SHP77 (cell line): ENCODE data around the gene NLGN1.

Source experiments
- DNase-seq, 2 experiments: peaks; one replicate each; lab custom pipeline; 2025; lab: John Stamatoyannopoulos, UW

NLGN1 gene

DNA sequence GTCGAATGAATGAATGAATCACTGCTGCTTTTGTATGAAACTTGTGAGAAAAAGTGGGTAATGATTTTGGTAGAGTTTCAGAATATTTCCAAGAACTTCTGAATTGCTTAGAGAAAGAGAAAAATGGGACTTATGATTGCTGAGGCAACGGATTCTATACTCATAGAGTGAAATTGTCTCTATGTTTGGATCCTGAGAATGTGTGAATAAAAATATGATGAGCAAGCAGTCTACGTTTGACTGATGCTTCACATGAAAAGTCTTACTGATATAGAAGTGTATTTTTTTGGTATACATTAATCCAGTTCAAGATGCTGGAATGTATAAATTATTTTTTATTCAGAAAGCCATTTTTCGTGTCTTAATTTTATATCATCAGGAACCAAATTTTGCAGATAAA is 441.1 kb downstream of the NLGN1 start:
- no peak for DNase-seq

DNA sequence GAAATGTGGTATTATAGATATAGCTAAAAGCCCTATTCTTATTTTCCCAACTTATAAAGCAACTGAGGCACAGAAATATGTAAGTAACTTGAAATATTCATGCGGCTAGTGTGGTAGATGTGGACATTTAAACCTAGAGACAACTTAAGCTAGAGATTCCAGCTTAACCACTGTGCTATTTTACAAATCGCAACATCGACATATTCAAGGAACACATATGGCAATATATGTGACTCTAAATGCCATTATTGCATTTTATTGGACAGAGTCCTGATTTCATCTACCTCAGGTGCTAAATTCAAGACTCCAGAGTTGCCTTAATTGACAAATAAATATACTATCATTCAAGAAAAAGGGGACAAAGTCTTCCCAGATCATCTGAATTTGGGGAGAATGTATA is 442.3 kb downstream of the NLGN1 start:
- no peak for DNase-seq

DNA sequence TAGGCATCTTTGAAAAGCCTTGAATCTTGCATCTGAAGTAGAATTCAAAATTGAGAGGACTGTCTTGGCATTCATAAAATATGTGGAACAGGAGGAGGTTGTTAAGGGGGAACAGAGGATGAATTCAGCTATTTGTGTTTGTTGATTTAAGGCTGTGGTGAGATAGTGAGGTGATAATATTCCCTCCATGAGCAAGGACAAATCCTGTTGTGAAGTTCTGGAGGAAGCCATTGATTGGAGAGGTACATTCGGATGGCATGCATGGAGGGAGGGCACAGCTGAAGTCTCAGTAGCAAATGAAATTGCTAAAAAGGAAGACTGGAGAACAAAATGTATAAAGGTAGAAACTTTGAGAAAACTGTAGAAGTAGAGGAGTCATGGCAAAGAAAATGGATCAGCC is 443.8 kb downstream of the NLGN1 start:
- no peak for DNase-seq

DNA sequence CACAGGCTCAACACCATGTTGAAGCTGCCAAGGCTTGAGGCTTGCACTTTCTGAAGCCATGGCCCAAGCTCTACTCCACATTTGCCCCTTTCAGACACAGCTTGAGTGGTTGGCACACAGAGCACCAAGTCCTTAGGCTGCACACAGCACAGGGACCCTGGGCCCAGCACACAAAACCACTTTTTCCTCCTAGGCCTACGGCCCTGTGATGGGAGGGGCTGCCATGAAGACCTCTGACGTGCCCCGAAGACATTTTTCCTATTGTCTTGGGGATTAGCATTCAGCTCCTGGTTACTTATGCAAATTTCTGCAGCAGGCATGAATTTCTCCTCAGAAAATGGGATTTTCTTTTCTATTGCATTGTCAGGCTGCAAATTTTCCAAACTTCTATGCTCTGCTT is 445.5 kb downstream of the NLGN1 start:
- no peak for DNase-seq

DNA sequence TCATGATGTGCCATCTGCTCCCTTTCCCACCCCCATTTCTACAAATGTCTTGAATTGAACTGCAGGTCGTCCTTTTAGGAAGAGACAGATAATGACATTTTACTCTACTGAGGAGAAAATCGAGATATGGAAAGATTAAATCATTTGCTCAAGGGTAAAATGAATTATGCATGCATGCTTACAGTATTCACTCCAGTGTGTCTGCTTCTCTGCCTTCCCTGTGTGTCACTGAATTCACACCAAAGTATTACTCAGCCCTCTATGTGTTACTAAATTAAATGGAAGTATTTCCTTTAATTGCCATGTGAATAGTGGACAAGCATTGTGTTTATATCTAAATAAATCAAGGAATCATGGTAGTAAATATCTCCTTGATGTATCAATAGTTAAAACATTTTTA is 449.0 kb downstream of the NLGN1 start:
- DNase-seq = no peak

DNA sequence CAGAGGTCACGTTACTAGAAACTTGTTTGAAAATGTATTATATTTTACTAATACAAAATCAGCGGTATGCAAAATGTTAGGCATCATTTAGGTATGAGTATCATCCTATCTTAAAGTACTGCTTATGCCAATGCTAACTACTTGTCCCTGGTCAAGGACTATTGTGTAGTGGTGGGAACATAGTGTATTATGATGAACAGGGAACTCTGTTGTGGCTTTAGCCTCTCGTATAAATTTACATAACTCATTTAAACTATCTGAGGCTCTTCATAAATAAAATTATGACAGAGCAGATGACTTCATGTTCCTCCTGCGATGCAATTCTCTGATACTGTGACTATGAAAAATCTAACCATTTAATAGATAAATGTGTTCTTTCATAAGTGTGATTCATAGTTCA is 451.9 kb downstream of the NLGN1 start:
- DNase-seq = no peak

DNA sequence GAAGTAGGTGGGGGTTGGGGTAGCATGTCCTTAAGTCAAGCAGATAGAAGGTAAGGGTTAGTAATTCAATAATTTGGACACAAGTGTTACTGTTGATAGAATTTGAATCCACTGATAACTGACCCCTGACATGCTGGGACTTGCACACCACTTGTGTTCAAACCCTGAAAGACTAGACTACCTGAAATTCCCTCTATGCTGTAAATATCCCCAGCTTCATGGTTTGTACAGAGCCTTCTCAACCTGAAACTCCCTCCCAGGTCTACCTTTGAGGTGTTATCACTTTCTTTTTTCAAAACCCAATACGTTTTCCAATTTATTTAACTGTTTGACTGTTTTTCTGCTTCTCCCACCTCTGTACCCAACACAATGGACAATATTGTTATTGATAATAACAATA is 459.6 kb downstream of the NLGN1 start:
- no peak for DNase-seq

DNA sequence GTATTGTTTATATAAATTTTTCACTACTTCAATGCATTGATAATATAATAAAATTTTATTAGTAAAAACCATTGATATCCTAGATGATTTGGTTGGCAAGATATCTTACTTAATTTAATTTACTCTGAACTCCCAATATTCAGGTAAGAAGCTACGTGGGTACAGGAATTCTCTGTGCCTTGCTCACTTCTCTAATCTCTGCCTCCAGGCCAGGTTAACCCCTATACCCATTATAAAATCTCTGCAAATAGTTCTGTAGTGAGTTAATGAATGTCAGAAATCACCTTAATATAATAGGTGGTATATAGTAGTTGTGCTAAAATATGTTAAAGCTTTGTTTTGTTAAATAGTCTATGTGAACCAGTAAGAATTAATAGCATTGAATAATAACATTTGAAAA is 465.2 kb downstream of the NLGN1 start:
- DNase-seq = no peak

DNA sequence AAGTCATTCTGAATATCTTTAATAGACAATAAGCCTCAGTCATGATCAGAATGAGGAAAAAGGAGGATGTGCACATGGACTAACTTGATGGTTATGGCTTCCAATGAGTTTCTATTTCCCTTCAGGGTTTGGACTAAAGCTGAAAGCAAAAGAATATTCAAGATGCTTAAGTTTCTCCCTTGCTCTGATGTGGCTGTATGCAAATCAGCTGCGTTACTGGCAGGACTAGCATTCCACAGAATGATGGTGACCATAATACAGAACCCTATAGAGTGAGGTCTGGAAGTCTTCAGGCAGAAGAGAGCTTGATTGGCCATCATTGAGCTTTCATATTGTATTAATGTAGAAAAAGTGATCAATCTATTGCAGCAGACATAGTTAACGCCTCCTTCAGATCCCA is 466.0 kb downstream of the NLGN1 start:
- no peak for DNase-seq

DNA sequence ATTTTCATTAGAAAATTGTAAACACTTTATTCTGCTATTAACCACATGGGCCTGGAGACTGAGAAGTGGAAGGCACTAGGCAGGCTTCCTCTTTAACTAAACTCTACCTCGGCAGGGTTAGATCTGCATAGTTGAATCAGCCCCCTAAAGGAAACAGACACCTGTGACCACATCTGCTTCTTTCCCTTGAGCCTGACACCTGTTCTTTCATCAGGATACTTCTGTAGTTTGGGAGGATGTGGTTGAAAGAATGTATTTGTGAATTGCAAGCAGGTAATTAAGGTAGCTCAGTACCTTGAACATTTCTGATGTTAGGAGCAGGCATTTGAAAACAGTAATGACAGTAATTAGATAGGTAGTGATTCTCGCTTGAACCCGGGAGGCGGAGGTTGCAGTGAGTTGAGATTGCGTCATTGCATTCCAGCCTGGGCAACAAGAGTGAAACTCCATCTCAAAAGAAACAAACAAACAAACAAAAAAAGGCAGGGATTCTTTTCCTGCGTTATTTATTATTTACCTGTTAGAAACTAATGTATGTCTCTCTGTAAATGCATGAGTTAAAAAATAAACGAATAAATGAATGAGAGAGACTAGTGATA is 468.5 kb downstream of the NLGN1 start:
- DNase-seq = no peak

DNA sequence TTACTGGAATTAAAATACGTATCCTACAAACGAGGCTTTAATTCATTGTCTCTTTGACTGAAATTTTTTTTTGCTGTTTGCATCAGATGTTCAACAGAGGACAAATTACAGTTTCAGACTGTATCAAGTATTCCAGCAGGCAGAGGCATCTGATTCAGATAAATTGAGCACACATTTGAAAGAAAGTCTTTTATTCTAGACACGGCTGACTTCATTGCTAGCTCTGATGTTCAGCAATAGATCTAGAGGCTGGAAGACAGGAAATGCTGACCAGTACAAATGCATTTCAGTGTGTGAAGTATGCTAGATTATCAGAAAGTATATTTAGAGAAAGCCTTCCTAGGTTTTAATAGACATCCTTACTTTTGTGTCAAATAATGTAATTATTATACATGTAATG is 472.2 kb downstream of the NLGN1 start:
- DNase-seq = no peak

DNA sequence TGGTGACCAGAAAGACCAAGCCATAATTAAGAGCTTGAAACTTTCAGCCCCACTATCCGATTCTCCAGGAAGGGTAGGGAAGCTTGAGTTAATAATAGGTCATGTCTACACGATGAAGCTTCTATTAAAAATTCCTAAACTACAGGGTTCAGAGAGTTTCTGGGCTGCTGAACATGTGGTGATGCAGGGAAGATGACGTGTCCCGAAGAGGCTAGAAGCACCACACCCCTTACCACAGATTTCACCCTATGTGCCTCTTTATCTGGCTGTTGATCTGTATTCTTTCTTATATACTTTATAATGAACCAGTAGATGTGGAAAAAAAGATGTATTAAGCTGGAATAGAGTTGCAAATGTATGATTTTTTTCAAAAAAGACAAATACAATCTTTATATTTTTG is 473.4 kb downstream of the NLGN1 start:
- no peak for DNase-seq

DNA sequence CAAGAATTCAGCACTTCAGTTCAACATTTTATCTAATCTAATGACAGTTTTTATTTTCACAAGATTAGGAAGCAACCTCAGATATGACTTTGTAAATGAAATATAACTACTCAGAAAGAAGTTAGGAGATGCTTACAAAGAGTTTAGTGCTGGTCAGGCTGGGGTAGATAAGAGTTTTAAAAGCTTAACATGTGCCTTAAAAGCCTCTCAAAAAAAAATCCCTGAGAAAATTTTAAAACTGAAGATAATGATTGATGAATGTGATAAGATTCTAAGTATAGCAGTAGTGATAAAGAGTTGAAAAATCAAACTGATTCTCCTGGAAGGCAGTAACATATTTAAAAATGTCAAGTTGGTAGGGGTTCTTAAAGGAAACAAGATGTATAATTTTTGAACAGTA is 478.2 kb downstream of the NLGN1 start:
- DNase-seq = no peak

DNA sequence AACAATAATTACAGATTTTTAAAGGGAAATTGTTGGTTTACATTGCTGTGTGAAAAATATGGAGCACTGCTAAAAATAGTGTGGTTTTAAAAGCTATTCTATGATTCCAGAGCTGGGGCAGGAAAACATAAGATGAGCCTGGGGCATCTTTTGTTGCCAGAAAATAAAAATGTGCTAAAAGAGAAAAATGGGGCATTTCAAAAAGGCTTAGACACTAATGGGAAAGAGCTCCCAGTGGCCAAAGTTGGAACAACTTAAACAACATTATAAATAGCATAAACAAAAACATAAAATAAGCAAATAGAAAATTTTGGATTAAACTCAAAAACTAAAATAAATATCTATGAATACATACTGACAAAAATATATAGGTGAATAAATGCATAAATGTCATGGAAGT is 478.9 kb downstream of the NLGN1 start:
- DNase-seq = no peak

DNA sequence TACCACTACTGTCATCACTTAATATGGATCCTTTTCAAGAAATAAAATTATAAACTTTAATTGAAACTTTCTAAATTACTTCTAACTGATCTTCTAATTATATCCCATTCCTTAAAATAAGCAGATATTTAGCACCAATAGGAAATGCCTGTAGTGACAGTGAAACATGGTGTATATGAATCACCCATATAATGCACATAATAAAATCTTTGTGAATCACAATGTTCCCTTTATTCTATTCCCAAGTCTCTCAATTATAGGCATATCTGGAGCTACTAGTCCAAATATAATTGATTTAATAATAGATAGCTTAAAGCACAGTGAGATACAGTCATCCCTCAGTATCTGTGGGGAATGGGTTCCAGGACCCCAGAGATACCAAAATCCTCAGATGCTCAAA is 490.3 kb downstream of the NLGN1 start:
- DNase-seq = no peak

DNA sequence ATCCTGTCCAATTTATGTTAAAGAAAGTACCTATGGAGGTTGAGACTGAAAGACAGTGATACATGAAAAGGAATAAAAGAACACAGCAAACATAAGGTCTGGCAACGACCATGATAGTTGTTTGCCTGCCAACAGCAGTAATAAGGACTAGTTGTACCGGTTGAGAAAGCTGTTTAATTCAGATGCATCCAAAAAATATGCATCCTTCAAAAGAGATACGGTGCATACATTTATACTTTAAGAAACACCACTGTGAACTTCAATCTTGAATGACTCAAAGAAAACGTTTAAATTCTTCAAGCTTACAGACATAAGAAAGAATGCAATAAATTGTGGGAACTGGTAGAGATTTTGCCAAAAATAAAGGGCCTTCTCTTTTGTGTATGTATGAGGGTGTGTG is 492.1 kb downstream of the NLGN1 start:
- DNase-seq = no peak

DNA sequence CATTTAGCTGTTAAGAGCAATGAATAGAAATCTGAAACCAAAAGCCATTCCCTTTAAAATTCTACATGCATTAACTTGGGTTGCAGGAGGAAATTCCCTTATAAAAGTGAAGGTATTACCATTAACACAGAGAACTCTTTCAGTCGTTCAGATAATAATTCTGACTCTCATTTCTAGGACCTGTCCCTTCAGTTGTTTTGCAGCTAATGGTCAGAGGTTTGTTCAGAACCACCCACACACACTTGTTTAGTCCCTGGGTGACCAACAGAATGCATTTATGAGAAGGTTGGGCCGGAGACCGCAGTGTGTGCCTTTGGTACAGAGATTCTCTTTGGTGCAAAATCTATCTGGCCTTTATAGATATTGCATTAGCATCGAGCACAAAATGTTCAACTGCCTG is 492.5 kb downstream of the NLGN1 start:
- no peak for DNase-seq

DNA sequence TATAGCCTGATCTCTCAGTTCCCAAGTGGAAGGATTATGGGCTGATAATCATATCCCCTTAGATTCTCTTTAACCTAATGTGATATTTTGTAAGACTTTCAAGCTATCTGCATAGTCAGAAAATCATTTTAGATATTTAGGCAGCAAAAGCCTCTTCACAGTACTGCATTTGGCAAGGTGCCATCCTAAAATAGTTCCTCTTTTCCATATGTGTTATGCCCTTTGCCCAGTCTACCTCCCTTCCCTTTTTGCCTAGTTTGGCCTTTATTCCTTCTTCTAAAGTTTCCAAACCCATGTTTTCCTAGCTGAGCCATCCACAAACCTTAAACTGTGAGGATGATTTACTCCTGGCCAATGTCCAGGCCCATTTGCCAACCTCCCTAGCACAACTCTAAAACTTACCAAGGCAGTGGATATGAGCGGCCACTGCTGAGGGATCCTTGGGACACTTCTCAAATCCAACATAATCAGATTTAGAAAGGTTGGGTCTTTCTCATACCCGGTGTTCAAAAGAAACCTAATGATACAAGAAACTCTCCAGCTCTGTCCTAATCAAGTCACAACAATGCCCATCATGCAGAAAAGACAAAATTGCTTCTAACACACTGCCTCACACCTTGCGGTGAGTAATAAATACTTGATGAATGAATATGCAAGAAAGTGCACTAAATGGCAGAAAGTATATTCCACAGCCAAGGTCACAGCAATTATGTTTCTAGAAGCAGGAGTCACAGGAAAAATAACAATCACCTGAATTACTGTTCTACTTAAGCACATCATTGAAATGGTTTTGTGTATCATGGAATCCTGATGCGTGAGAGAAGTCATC is 493.9 kb downstream of the NLGN1 start:
- DNase-seq = no peak

DNA sequence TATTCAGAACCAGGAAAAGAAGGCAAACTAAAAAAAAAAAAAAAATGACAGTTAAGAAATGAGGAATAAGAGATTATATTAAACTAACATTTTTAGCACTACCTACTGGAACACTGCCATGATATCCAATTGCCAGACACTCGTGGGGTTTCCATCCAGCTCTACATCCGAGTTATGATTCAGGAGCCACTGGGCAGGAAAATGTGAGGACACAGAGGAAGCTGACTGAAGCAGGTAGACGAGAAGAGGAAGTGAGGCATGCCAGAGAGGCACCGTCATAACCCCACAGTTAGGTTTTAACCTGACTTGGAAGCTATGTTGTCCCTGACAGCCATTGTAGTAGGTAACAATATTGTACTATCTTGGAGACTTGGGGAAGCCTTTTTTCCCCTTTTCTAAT is 495.0 kb downstream of the NLGN1 start:
- DNase-seq = no peak

DNA sequence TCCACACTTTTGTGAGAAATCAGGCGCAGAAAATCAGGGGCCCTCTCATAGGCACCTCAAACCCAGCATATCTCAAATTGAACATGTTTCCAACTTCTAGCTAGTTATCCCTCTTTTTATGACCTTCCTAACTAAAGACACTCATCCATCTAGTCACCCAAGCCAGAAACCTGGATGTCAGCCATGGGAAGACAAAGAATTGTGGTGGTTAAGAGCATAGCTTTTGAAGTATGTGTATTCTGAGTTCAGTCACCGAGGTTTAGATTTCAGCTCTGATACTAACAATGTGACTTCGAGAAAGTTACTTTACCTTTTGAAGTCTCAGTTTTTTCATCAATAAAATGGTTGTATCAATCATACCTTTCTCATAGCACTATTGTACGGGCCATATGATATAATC is 495.5 kb downstream of the NLGN1 start:
- no peak for DNase-seq

DNA sequence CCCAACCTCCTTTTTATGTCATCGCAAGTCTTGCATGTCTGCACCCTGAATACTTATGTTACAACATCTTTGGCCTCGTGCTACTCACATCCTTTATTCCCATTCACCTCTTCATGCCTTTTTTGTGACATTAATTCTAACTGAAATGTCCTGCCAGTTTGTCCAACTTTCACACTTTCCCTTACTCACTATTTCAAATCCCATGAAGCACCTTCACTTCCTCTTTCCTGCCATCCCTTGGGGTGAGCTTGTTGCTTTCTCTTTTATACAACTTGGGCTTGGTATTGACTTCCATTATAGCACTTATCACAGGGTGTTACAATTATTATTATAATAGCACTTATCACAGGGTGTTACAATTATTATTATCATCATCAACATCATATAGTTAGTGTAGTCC is 496.3 kb downstream of the NLGN1 start:
- DNase-seq = no peak

DNA sequence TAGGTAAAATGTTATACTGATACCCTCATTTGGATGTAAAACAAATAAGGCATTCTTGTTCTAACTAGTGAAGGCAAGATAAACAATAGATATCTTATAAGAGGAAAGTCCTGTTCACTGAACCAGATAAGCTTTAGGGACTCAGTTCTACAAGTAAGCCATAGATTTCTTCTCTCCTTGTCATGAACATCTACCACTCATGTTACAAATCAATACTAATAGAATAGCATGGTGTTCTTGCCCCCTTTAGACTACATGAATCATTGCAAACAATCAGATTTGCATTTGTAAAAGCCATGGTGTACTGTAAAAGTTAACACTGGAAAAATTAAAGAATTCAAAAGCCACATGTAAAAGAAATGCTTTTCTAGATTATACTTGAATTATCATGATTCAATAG is 500.1 kb downstream of the NLGN1 start:
- DNase-seq = no peak

DNA sequence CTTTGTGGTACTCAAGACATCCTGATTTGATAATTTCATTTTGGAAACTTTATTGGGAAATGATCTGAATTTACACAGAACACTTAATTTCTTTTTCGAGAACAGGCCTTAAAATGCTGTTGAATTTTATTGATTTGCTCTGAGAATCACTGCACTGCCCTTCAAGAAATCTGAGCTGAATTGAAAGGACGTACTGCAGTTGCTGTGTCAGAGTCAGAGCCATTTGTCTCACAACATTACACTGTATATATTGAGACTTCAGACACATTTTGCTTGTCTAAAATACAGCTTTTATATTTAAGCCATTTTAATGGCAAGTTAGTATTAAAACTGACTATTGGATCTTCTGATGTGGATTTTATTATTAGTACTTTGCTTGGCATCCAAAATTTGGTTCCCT is 504.1 kb downstream of the NLGN1 start:
- DNase-seq = no peak

DNA sequence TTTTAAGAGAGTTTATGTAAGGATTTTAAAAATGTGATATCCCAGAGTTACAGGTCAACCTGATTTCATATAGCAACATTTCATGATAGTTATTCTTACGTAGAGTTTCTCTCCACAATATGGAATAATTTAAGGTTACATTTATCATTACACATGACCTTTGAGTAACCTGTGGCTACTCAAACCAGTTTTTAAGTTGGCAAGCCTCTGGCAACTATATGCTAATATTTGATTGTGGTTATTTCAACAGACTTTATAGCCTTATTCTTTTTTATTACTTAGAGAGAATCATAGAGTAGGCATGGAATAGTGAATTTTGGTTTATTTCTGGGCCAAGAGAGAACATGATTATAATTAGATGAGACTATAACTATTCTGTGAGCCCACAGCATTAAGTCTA is 504.9 kb downstream of the NLGN1 start:
- no peak for DNase-seq
